Measurements from ENCODE around the gene F2RL1. TPM values are rescaled to one million over a fixed set of nuclear protein-coding genes. Genes with fewer than 3 reads are reported as not detected.

Gene F2RL1
- total RNA-seq, 2 experiments from 2014 or later: 1.8 to 2.2 TPM

- H3K9me3 Mint-ChIP-seq: no peaks in the 10 kb centered on the region
- peaks cover 10% of the 10 kb centered on the region for H3K4me1 Mint-ChIP-seq (ENCODE audit: low read depth)
- no peak overlapping the region for H3K4me3 Mint-ChIP-seq
- no peaks in the 10 kb centered on the region for H3K36me3 Mint-ChIP-seq (ENCODE audit: low read depth)
- DNase-seq (no peak), ATAC-seq (no peak)
- H3K27me3 Mint-ChIP-seq: peaks cover 4% of the 10 kb centered on the region
- no peak for TF ChIP-seq CTCF (IDR thresholded peaks at IDR 0.05)
- ChIA-PET POLR2A (interaction anchor here (0.6 kb wide), 1 partner anchor 592 kb away, joined by 3 read pairs; no protein-coding TSS in a partner anchor), CTCF (no interaction called here)
- no peak overlapping the region for H3K27ac Mint-ChIP-seq
- intact Hi-C loops (cut with micrococcal nuclease): no loop called here
Measured at GRCh38 chr5:76845890-76846289, 27.1 kb downstream of the F2RL1 start.

GRCh38 chr5:76849419-76850291 lies 30.8 kb downstream of the F2RL1 start, which contains the start of gene S100Z:
Gene S100Z, plus strand, starts transcription at chr5:76850014. Its CDS starts 25,346 bp downstream, at chr5:76875360.
- peak within 1 kb of the TSS; percentile 58 for H3K27ac Mint-ChIP-seq
- peak; percentile 49 for DNase-seq
- peak; percentile 87 for ATAC-seq
- H3K27me3 Mint-ChIP-seq: no peaks in the 10 kb centered on the region
- H3K9me3 Mint-ChIP-seq: no peaks in the 10 kb centered on the region
- ChIA-PET POLR2A (no interaction called here), CTCF (interaction anchor here (0.6 to 1.4 kb wide), 3 partner anchors 9 to 11 kb away, joined by 3 read pairs; no protein-coding TSS in a partner anchor)
- H3K36me3 Mint-ChIP-seq (ENCODE audit: low read depth): no peaks in the 10 kb centered on the region
- peak within 1 kb of the TSS; percentile 38 for H3K4me3 Mint-ChIP-seq
- TF ChIP-seq CTCF (IDR thresholded peaks at IDR 0.05): no peak
- peaks cover 10% of the 10 kb centered on the region for H3K4me1 Mint-ChIP-seq (ENCODE audit: low read depth)
- intact Hi-C loops (cut with micrococcal nuclease): no loop called here

GRCh38 chr5:76850543-76851145 lies 31.8 kb downstream of the F2RL1 start:
- H3K27ac Mint-ChIP-seq: no peak overlapping the region
- no peak for ATAC-seq

DNA sequence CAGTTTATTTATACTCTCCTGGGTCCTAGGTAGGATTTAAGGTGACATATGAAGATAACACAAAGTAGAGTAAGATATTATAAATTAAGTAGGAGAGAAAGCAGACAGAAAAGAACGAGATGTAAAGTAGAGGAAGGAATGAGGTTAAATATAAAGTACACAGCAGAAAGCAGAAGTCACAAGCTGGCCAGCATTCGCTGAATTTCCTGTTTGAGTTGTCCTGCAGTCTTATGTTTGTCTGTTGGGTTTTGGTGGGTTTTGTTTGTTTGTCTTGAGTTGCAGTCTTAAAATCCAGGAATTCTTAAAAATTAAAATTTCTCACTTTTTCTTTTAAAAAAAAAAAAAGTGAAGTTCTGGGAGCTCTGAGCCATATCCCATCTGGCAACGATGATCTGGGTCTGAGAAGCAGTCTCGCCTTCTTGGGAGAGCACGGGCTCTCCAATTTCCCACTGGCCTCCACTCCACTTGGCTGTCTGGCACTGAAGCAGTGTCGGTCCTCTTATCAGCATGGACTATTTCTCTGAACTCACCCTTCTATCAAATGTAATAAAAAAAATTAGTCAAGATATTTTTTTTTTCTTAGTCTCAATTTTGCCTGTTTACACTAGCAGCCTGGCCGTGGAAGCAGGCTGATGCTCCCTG lies 33.0 kb downstream of the F2RL1 start:
- peaks cover 11% of the 10 kb centered on the region for H3K9me3 Mint-ChIP-seq
- POLR2A ChIA-PET: no interaction called here
- intact Hi-C loops (cut with micrococcal nuclease): no loop called here
- H3K27ac Mint-ChIP-seq: no peak overlapping the region
- CTCF ChIA-PET: no interaction called here
- DNase-seq (no peak), ATAC-seq (no peak)
- no peak for TF ChIP-seq CTCF (IDR thresholded peaks at IDR 0.05)
- H3K27me3 Mint-ChIP-seq: no peaks in the 10 kb centered on the region
- H3K4me1 Mint-ChIP-seq (ENCODE audit: low read depth): peaks cover 25% of the 10 kb centered on the region
- H3K4me3 Mint-ChIP-seq: no peak overlapping the region
- peaks cover 12% of the 10 kb centered on the region for H3K36me3 Mint-ChIP-seq (ENCODE audit: low read depth)

More at GRCh38 chr5:76850543-76851145, 31.8 kb downstream of the F2RL1 start:
- Mint-ChIP-seq H3K4me3 (peak overlapping the region; percentile 14), H3K9me3 (peaks cover 3% of the 10 kb centered on the region), H3K4me1 (ENCODE audit: low read depth) (peaks cover 13% of the 10 kb centered on the region), H3K36me3 (ENCODE audit: low read depth) (peaks cover 2% of the 10 kb centered on the region), H3K27me3 (no peaks in the 10 kb centered on the region)
- intact Hi-C loops (cut with micrococcal nuclease): no loop called here
- ChIA-PET POLR2A (no interaction called here), CTCF (no interaction called here)
- DNase-seq: no peak
- TF ChIP-seq CTCF (IDR thresholded peaks at IDR 0.05): no peak

All from activated CD8-positive, alpha-beta T cell treated with anti-CD3 and anti-CD28 coated beads for 36 hours (primary cell).